GM21619 (cell line): Measurements from ENCODE around the gene HOXA3.

Experiments used
- ATAC-seq: cut with Tn5 transposase; IDR thresholded peaks from one replicate; pipeline ENCODE4 v1.9.1; 2021; ENCODE audit not compliant: unreplicated experiment

HOXA3 gene

GRCh38 chr7:27064159-27064558 lies 88.2 kb downstream of the HOXA3 start:
- no peak for ATAC-seq

GRCh38 chr7:27062946-27063345 lies 89.4 kb downstream of the HOXA3 start:
- ATAC-seq = no peak
